ENCODE data around the gene COLGALT1. TPM values are rescaled to one million over a fixed set of nuclear protein-coding genes. Genes with fewer than 3 reads are reported as not detected.
"Not testable (repeated sequence)": the region's sequence is repeated elsewhere in the genome, so short reads cannot be mapped to it uniquely, and the experiment has no call there.

COLGALT1 gene
- total and polyA plus RNA-seq, 2 donors, result 22.3 to 69.5 TPM

GRCh38 chr19:17585395-17585794 is 29.9 kb downstream of the COLGALT1 start:
- not testable (repeated sequence) for H3K27ac ChIP-seq (ENCODE audit: low read depth in 1 of 2, low read length in 1 of 2); H3K27me3 ChIP-seq (ENCODE audit: control insufficient read depth in 2 of 2, insufficient read depth in 1 of 2, low read length in 1 of 2); H3K4me3 ChIP-seq (ENCODE audit: low read length in 2 of 2); H3K9me3 ChIP-seq (ENCODE audit: control insufficient read depth in 2 of 2, insufficient read depth in 1 of 2, low read length in 1 of 2); DNase-seq (ENCODE audit: low read depth in 6 of 9, low spot score in 9 of 9); H3K4me1 ChIP-seq (ENCODE audit: control insufficient read depth in 2 of 2, insufficient read depth in 2 of 2, low read length in 2 of 2)
- WGBS, result 91% methylated on average over 7 of the region's 7 CpGs
- H3K36me3 ChIP-seq (ENCODE audit: control insufficient read depth in 2 of 2, insufficient read depth in 2 of 2, low read length in 1 of 2), result peaks cover 22 to 26% of the 10 kb centered on the region in 2 donors

DNA sequence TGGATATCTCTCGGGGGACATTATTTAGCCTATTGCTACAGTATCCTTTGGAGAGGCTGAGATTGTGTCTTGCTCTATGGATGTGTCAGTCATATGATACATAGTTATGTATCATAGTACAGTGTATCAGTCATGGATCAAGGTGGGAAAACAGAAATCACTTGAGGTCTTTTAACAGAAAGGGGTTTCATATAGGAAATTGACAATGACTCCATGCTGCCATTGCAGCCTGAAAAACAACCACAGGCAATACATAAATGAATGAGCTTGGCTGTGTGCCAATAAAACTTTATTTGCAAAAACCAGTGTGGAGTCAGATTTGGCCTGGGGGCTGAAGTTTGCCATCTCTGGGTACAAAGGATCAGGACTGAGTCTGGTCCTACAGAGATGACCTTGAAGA is 35.4 kb downstream of the COLGALT1 start:
- no peak for DNase-seq (ENCODE audit: low read depth in 6 of 9, low spot score in 9 of 9)
- Histone ChIP-seq H3K27me3 (ENCODE audit: control insufficient read depth in 2 of 2, insufficient read depth in 1 of 2, low read length in 1 of 2) (no peaks in the 10 kb centered on the region), H3K4me1 (ENCODE audit: control insufficient read depth in 2 of 2, insufficient read depth in 2 of 2, low read length in 2 of 2) (no peaks in the 10 kb centered on the region), H3K4me3 (ENCODE audit: low read length in 2 of 2) (no peak overlapping the region), H3K9me3 (ENCODE audit: control insufficient read depth in 2 of 2, insufficient read depth in 1 of 2, low read length in 1 of 2) (no peaks in the 10 kb centered on the region), H3K27ac (ENCODE audit: low read depth in 1 of 2, low read length in 1 of 2) (no peak overlapping the region), H3K36me3 (ENCODE audit: control insufficient read depth in 2 of 2, insufficient read depth in 2 of 2, low read length in 1 of 2) (no peaks in the 10 kb centered on the region)
- WGBS, result 0% methylated on average over 1 of the region's 1 CpG

- WGBS, result 88% methylated on average over 7 of the region's 7 CpGs
- not testable (repeated sequence) for H3K27ac ChIP-seq (ENCODE audit: low read depth in 1 of 2, low read length in 1 of 2); DNase-seq (ENCODE audit: low read depth in 6 of 9, low spot score in 9 of 9)
These were observed 38.8 kb downstream of the COLGALT1 start for GRCh38 chr19:17594296-17594695.

GRCh38 chr19:17598063-17598462 is 42.6 kb downstream of the COLGALT1 start:
- not testable (repeated sequence) for DNase-seq (ENCODE audit: low read depth in 6 of 9, low spot score in 9 of 9)

More at GRCh38 chr19:17594296-17594695, 38.8 kb downstream of the COLGALT1 start:
- H3K4me1 ChIP-seq (ENCODE audit: control insufficient read depth in 2 of 2, insufficient read depth in 2 of 2, low read length in 2 of 2); H3K9me3 ChIP-seq (ENCODE audit: control insufficient read depth in 2 of 2, insufficient read depth in 1 of 2, low read length in 1 of 2); H3K36me3 ChIP-seq (ENCODE audit: control insufficient read depth in 2 of 2, insufficient read depth in 2 of 2, low read length in 1 of 2); H3K4me3 ChIP-seq (ENCODE audit: low read length in 2 of 2); H3K27me3 ChIP-seq (ENCODE audit: control insufficient read depth in 2 of 2, insufficient read depth in 1 of 2, low read length in 1 of 2): not testable (repeated sequence)

GRCh38 chr19:17598953-17599352 is 43.5 kb downstream of the COLGALT1 start:
- Histone ChIP-seq H3K27ac (ENCODE audit: low read depth in 1 of 2, low read length in 1 of 2) (no peak overlapping the region), H3K36me3 (ENCODE audit: control insufficient read depth in 2 of 2, insufficient read depth in 2 of 2, low read length in 1 of 2) (no peaks in the 10 kb centered on the region), H3K9me3 (ENCODE audit: control insufficient read depth in 2 of 2, insufficient read depth in 1 of 2, low read length in 1 of 2) (peaks cover 0 to 4% of the 10 kb centered on the region in 2 donors), H3K4me3 (ENCODE audit: low read length in 2 of 2) (no peak overlapping the region), H3K4me1 (ENCODE audit: control insufficient read depth in 2 of 2, insufficient read depth in 2 of 2, low read length in 2 of 2) (no peaks in the 10 kb centered on the region), H3K27me3 (ENCODE audit: control insufficient read depth in 2 of 2, insufficient read depth in 1 of 2, low read length in 1 of 2) (peaks cover 0 to 17% of the 10 kb centered on the region in 2 donors)
- no peak for DNase-seq (ENCODE audit: low read depth in 6 of 9, low spot score in 9 of 9)
- WGBS, result 95% methylated on average over 9 of the region's 9 CpGs

More at GRCh38 chr19:17598063-17598462, 42.6 kb downstream of the COLGALT1 start:
- H3K4me3 ChIP-seq (ENCODE audit: low read length in 2 of 2); H3K36me3 ChIP-seq (ENCODE audit: control insufficient read depth in 2 of 2, insufficient read depth in 2 of 2, low read length in 1 of 2); H3K9me3 ChIP-seq (ENCODE audit: control insufficient read depth in 2 of 2, insufficient read depth in 1 of 2, low read length in 1 of 2); H3K4me1 ChIP-seq (ENCODE audit: control insufficient read depth in 2 of 2, insufficient read depth in 2 of 2, low read length in 2 of 2); H3K27ac ChIP-seq (ENCODE audit: low read depth in 1 of 2, low read length in 1 of 2): not testable (repeated sequence)
- 93% methylated on average over 8 of the region's 8 CpGs for WGBS
- H3K27me3 ChIP-seq (ENCODE audit: control insufficient read depth in 2 of 2, insufficient read depth in 1 of 2, low read length in 1 of 2), result peaks cover 0 to 15% of the 10 kb centered on the region in 2 donors

DNA sequence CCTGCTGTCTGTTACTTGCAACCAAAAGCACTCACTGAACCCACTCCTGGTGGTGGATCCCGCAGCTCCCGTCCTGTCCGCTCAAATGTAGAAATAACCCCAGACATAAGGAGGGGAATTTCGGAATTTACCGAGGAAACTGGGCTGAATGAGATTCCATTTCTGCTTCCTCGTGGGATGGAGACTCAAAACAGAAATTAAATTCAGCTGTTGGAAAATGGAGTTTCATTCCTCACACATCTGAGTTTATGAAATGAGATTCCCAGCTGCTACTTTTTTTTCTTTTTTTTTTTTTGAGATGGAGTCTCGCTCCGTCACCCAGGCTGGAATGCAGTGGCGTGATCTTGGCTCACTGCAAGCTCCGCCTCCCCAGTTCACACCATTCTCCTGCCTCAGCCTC is 44.3 kb downstream of the COLGALT1 start:
- Histone ChIP-seq H3K4me3 (ENCODE audit: low read length in 2 of 2) (no peak overlapping the region), H3K4me1 (ENCODE audit: control insufficient read depth in 2 of 2, insufficient read depth in 2 of 2, low read length in 2 of 2) (no peaks in the 10 kb centered on the region), H3K27me3 (ENCODE audit: control insufficient read depth in 2 of 2, insufficient read depth in 1 of 2, low read length in 1 of 2) (peaks cover 0 to 21% of the 10 kb centered on the region in 2 donors), H3K27ac (ENCODE audit: low read depth in 1 of 2, low read length in 1 of 2) (no peak overlapping the region), H3K9me3 (ENCODE audit: control insufficient read depth in 2 of 2, insufficient read depth in 1 of 2, low read length in 1 of 2) (peaks cover 0 to 4% of the 10 kb centered on the region in 2 donors), H3K36me3 (ENCODE audit: control insufficient read depth in 2 of 2, insufficient read depth in 2 of 2, low read length in 1 of 2) (no peaks in the 10 kb centered on the region)
- no peak for DNase-seq (ENCODE audit: low read depth in 6 of 9, low spot score in 9 of 9)
- WGBS, result 90% methylated on average over 10 of the region's 10 CpGs

DNA sequence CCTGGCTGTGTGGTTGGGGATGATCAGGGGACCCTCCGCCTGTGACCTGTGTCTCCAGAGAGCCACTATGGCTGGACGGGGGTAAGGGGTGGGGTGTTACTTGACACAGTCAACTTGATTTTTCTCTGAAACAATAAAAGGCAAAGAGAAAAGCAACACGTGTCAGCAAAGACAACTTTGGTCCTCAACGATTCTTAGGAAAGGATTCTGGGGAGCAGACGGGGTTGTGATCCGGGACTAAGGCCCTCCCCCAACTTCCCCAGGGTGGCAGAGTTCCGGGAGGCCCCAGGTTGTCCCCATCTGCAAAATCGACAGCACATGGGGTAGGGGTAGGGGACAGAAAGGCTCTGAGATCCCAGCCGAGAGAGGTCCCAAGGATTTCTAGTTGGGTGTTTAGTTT is 46.2 kb downstream of the COLGALT1 start:
- no peak overlapping the region for H3K4me3 ChIP-seq (ENCODE audit: low read length in 2 of 2)
- H3K27me3 ChIP-seq (ENCODE audit: control insufficient read depth in 2 of 2, insufficient read depth in 1 of 2, low read length in 1 of 2), result peaks cover 0 to 35% of the 10 kb centered on the region in 2 donors
- H3K9me3 ChIP-seq (ENCODE audit: control insufficient read depth in 2 of 2, insufficient read depth in 1 of 2, low read length in 1 of 2), result peaks cover 0 to 8% of the 10 kb centered on the region in 2 donors
- peaks cover 8 to 9% of the 10 kb centered on the region in 2 donors for H3K4me1 ChIP-seq (ENCODE audit: control insufficient read depth in 2 of 2, insufficient read depth in 2 of 2, low read length in 2 of 2)
- H3K36me3 ChIP-seq (ENCODE audit: control insufficient read depth in 2 of 2, insufficient read depth in 2 of 2, low read length in 1 of 2), result no peaks in the 10 kb centered on the region
- 26% methylated on average over 9 of the region's 9 CpGs for WGBS
- no peak overlapping the region for H3K27ac ChIP-seq (ENCODE audit: low read depth in 1 of 2, low read length in 1 of 2)
- DNase-seq (ENCODE audit: low read depth in 6 of 9, low spot score in 9 of 9), result no peak

DNA sequence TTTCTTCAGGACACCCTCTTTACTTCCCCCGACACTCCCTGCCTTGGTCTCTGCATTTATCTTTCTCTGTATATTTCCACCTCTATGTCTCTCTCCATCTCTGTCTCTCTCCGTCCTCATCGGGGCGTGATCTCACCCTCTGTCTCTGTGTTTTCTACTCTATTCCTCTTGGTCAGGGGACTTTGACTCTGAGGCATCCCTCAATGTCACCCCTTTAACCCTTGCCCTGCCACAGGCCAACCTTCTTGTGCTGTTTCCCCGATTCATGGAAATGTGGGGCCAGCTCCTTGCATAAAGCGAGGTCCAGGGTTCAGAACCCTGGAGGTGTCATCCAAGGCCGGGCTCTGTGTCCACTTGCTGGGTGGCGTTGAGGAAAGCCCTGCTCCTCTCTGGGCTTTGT is 46.8 kb downstream of the COLGALT1 start:
- no peak for DNase-seq (ENCODE audit: low read depth in 6 of 9, low spot score in 9 of 9)
- 78% methylated on average over 8 of the region's 8 CpGs for WGBS
- Histone ChIP-seq H3K9me3 (ENCODE audit: control insufficient read depth in 2 of 2, insufficient read depth in 1 of 2, low read length in 1 of 2) (peaks cover 0 to 8% of the 10 kb centered on the region in 2 donors), H3K4me3 (ENCODE audit: low read length in 2 of 2) (no peak overlapping the region), H3K36me3 (ENCODE audit: control insufficient read depth in 2 of 2, insufficient read depth in 2 of 2, low read length in 1 of 2) (no peaks in the 10 kb centered on the region), H3K27me3 (ENCODE audit: control insufficient read depth in 2 of 2, insufficient read depth in 1 of 2, low read length in 1 of 2) (peaks cover 0 to 35% of the 10 kb centered on the region in 2 donors), H3K27ac (ENCODE audit: low read depth in 1 of 2, low read length in 1 of 2) (no peak overlapping the region), H3K4me1 (ENCODE audit: control insufficient read depth in 2 of 2, insufficient read depth in 2 of 2, low read length in 2 of 2) (peaks cover 8 to 9% of the 10 kb centered on the region in 2 donors)

DNA sequence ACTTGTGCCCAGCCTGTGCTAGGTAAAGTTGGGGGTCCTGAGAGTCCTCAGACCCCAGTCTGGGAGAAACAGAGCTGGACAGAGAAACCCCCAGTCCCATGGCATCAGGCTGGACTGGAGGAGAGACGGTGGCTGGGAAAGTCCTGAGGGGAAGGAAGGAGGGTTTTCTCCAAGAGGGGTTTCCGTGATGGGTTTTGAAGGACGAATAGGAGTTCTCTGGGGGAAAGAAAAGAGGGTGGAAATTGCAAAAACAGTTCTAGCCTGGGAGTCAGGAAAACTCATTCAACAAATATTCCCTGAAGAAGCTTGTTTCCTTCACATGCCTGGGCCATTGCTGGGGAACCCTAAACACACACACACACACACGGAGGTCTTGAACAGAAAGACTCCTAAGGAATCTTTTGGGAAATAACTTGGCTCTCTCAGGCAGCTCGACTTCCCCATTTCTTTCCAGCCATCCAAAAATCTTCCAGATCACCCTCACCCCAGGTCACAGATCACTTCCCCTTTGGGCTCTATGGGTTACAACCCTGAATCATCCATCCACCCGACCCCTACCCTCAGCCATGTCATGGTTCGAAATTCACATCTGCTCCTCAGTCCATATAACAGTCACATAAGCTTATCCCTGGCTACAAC is 47.5 kb downstream of the COLGALT1 start:
- DNase-seq (ENCODE audit: low read depth in 6 of 9, low spot score in 9 of 9), result no peak
- H3K36me3 ChIP-seq (ENCODE audit: control insufficient read depth in 2 of 2, insufficient read depth in 2 of 2, low read length in 1 of 2), result no peaks in the 10 kb centered on the region
- peaks cover 8 to 9% of the 10 kb centered on the region in 2 donors for H3K4me1 ChIP-seq (ENCODE audit: control insufficient read depth in 2 of 2, insufficient read depth in 2 of 2, low read length in 2 of 2)
- peaks cover 0 to 8% of the 10 kb centered on the region in 2 donors for H3K9me3 ChIP-seq (ENCODE audit: control insufficient read depth in 2 of 2, insufficient read depth in 1 of 2, low read length in 1 of 2)
- H3K27me3 ChIP-seq (ENCODE audit: control insufficient read depth in 2 of 2, insufficient read depth in 1 of 2, low read length in 1 of 2), result peaks cover 0 to 35% of the 10 kb centered on the region in 2 donors
- WGBS, result 64% methylated on average over 7 of the region's 7 CpGs
- no peak overlapping the region for H3K4me3 ChIP-seq (ENCODE audit: low read length in 2 of 2)
- H3K27ac ChIP-seq (ENCODE audit: low read depth in 1 of 2, low read length in 1 of 2), result no peak overlapping the region

Measured in thymus (tissue), 11 donors.